Measurements from ENCODE around the gene IL36G.

IL36G gene

GRCh38 chr2:113018509-113018908 is 40.7 kb downstream of the IL36G start:
- no peak for DNase-seq (ENCODE audit: low read depth in 2 of 2)

DNA sequence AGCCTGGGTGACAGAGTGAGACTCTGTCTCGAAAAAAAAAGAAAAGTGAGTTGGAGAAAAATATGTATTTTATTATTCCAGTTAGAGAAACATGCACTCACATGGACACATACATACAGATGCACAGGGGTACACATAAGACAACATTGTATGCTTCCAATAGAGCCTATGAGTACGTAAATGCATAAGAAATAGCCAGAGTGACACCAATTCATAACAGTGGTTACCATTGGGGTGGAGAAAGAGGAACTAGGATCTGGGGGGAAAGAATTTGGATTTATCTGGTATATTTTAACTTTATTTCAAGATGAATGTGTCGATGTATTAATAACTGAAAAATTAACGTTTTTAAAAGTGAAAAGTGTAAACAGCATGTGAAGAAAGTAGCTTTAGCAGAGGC is 43.5 kb downstream of the IL36G start:
- DNase-seq (ENCODE audit: low read depth in 2 of 2): no peak

DNA sequence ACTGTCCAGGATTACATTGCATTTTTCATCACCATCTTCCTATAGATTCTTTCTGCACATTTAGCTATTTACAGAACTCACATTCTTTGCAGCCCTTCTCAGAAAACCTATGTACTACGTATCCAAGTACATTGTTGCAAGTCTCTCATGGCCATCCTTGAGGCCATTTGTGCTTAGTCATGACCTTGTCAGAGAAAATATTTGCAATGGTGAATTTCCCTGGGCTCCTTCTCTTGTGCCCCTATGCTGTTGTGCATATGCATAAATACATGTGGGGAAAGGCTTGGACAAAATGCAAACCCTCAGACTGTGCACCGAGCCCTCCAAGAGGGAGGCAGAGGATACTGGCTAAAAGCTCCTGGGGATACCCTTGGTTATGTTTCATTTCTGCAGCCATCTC is 47.0 kb downstream of the IL36G start:
- DNase-seq (ENCODE audit: low read depth in 2 of 2): no peak

DNA sequence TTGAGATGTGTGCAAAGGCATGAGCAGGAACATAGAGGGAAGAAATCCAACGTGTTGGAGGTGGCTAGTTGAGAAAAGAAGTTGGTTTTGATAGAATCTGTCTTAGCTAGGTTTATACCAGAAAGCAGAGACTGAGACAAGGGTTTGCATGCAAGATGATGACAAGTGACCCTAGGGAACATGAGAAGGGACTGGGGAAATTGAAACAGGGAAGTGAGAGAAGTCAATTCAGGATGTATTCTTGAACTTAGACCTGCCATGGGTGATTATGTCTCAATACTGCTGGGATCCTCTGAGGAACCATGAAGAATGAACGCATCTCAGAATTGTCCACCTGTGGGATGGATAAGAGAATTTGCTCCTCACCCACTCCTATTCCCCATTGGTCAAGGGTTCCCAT is 47.9 kb downstream of the IL36G start:
- DNase-seq (ENCODE audit: low read depth in 2 of 2): no peak

- DNase-seq (ENCODE audit: low read depth in 2 of 2): no peak
Measured at GRCh38 chr2:113027691-113028090, 49.9 kb downstream of the IL36G start.

GRCh38 chr2:113028112-113028511 is 50.3 kb downstream of the IL36G start:
- no peak for DNase-seq (ENCODE audit: low read depth in 2 of 2)

- no peak for DNase-seq (ENCODE audit: low read depth in 2 of 2)
Measured at GRCh38 chr2:113032737-113033136, 54.9 kb downstream of the IL36G start.

DNA sequence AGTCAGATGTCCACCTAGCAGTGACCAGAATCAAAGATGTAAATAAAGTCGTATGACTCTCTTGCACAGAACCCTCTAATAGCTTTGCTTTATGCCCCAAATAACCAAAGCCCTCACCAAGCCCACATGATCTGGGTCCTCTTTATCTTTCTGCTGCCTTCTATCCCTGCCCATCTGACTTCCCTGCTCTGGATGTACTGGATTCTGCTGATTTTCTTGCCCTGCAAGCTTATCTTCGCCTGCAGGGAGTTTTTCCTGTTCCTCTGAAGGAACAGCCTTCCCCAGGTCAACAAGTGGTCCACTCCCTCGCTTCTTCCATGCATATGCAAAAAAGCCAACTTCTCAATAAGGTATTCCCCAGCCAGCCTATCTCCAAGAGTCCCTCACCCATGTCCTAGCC is 56.2 kb downstream of the IL36G start:
- DNase-seq (ENCODE audit: low read depth in 2 of 2): no peak

Data from fibroblast of skin of left quadriceps (primary cell).